K562 (cell line): ENCODE results near the gene GOSR1. TPM values are rescaled to one million over a fixed set of nuclear protein-coding genes. Genes with fewer than 3 reads are reported as not detected.

Experiments used
- CHD1 ChIP-seq: fragments of 200-600 bp; sonication (generic); IDR thresholded peaks from one replicate; pipeline ENCODE4 v1.6.1; 2012; ENCODE audit warnings: mild to moderate bottlenecking, moderate library complexity, low read length, inconsistent platforms
- CREB3 ChIP-seq: fragments of 450-650 bp; conservative IDR thresholded peaks from 2 replicates; pipeline ENCODE4 v1.6.1; 2016; ENCODE audit warnings: missing genetic modification characterization, low read depth, mild to moderate bottlenecking, missing compliant biosample characterization, moderate library complexity
- DACH1 ChIP-seq: fragments of 450-650 bp; IDR thresholded peaks from 2 replicates; pipeline ENCODE4 v1.6.1; 2018; ENCODE audit not compliant: partially characterized antibody
- IRF9 ChIP-seq: fragments of 450-650 bp; IDR thresholded peaks from 2 replicates; pipeline ENCODE4 v1.6.1; 2016; ENCODE audit warnings: missing biosample characterization, missing genetic modification characterization
- MCM5 ChIP-seq: fragments of 450-650 bp; IDR thresholded peaks from 2 replicates; pipeline ENCODE4 v1.6.1; 2016; ENCODE audit warnings: low read depth
- PHF8 ChIP-seq: fragments of 200-600 bp; sonication (generic); IDR thresholded peaks from 2 replicates; pipeline ENCODE4 v1.6.1; 2012; ENCODE audit warnings: mixed run types, mild to moderate bottlenecking, inconsistent platforms, low read length, moderate library complexity, borderline replicate concordance
- PRPF4 ChIP-seq: fragments of 200-400 bp; formaldehyde crosslinking; IDR thresholded peaks from one replicate; pipeline ENCODE4 v1.6.1; 2017; ENCODE audit warnings: low read length, low read depth, mild to moderate bottlenecking; ENCODE audit not compliant: insufficient read depth, poor library complexity, severe bottlenecking
- SMAD4 ChIP-seq: fragments of 250-450 bp; sonication (Bioruptor Pico); conservative IDR thresholded peaks from 2 replicates; pipeline ENCODE4 v1.8.0; 2021; ENCODE audit warnings: inconsistent platforms, mild to moderate bottlenecking, moderate library complexity
- TEAD4 ChIP-seq, 2 experiments: sonication (generic) in 1 of 2; formaldehyde crosslinking in 1 of 2; IDR thresholded peaks; 2 replicates each; pipeline versions ENCODE4 v1.6.1 to v1.8.0; 2012 to 2022; ENCODE audit warnings: borderline replicate concordance in 1 of 2, inconsistent platforms in 1 of 2, low read length in 1 of 2, mild to moderate bottlenecking in 1 of 2, missing genetic modification reagents in 1 of 2
- XRCC4 ChIP-seq: IDR thresholded peaks from one replicate; pipeline ENCODE4 v1.6.1; 2011; ENCODE audit not compliant: insufficient read depth, insufficient read length; ENCODE audit errors: extremely low read depth
- XRCC5 ChIP-seq: fragments of 200-400 bp; formaldehyde crosslinking; IDR thresholded peaks from 2 replicates; pipeline ENCODE4 v1.6.1; 2017; ENCODE audit warnings: low read depth, mild to moderate bottlenecking, low read length
- ZBTB5 ChIP-seq: fragments of 450-650 bp; IDR thresholded peaks from 2 replicates; pipeline ENCODE4 v1.6.1; 2017; ENCODE audit warnings: antibody characterized with exemption
- ZEB2 ChIP-seq: fragments of 450-650 bp; IDR thresholded peaks from 2 replicates; pipeline ENCODE4 v1.6.1; 2016
- ZNF197 ChIP-seq: fragments of 200-800 bp; sonication (Bioruptor generic); IDR thresholded peaks from 2 replicates; pipeline ENCODE4 v1.6.1; 2016; ENCODE audit warnings: low read depth, missing genetic modification characterization, missing compliant biosample characterization
- ZNF212 ChIP-seq: fragments of 450-650 bp; formaldehyde crosslinking; IDR thresholded peaks from 2 replicates; pipeline ENCODE4 v1.4.0; 2020; ENCODE audit warnings: mild to moderate bottlenecking
- ZNF232 ChIP-seq: sonication (generic); formaldehyde crosslinking; IDR thresholded peaks from 2 replicates; pipeline ENCODE4 v1.8.0; 2022; ENCODE audit warnings: mild to moderate bottlenecking, missing genetic modification reagents
- polyA plus RNA-seq, 8 experiments: library from polyadenylated mRNA; depleted of rRNA in 4 of 8; stranded (reverse) in 5 of 8; unstranded in 3 of 8; fragments of >200 nt; fragmentation: Nextera tagmentation in 2 of 8; fragmentation: Illumina TruSeq in 1 of 8; extraction: Ambion mirVana in 2 of 8; extraction: Trizol in 1 of 8; gene quantifications; 2 replicates each; pipeline versions ENCODE4 v1.2.1 to v1.2.3, GENCODE V29; 2011 to 2014; ENCODE audit warnings: inconsistent platforms in 1 of 8, missing spikeins in 1 of 8
- total RNA-seq, 7 experiments: library from RNA; depleted of rRNA in 6 of 7; stranded (reverse); fragments of >200 nt in 6 of 7; fragmentation: Illumina TruSeq in 2 of 7; extraction: Trizol in 2 of 7; gene quantifications; 2 replicates each; pipeline versions ENCODE4 v1.2.1 to v1.2.3, GENCODE V29; 2011 to 2021; ENCODE audit warnings: low replicate concordance in 1 of 7

Gene GOSR1
- total and polyA plus RNA-seq, 9 of the 15 experiments (the other 6 are each of a cell fraction or from before 2014, with no cell fraction given) = 17.6 to 95.5 (median 33.3) TPM

DNA sequence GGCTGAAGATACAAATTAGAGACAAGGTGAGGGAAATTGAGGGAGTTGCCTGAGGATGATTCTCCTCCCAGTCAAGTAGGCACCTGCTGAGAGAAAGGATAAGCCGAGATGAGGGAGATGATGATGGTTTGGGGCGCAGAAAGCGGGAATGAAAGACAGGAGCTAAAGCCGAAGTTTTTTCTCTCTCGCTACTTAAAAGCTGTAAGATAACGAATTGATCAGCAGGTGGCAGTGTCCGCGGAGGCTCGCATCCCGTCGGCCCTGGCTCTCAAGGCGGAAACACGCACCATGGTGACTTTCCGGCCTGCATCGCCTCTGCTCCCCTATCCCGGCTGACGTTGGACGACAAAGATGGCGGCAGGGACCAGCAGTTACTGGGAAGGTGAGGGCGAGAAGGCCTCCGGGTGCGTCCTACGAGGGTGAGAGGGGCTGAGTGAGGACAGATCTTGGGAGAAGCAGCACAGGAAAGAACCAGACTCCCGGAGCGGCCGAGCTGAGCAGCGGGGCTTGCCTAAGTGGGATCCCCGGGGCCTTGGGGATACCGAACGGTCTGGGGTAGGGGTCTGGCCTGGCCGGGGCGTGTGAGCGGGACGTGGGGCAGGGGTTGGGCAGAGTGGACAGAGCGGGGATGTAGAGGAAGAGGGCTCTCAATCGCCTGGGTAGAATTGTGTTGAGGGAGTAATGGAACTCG is at the start of gene GOSR1 (continued):
- TF ChIP-seq IRF9 (tag) (no peak), ZNF212 (no peak), MCM5 (no peak), DACH1 (peak; percentile 9), PRPF4 (no peak), CREB3 (tag) (no peak), CHD1 (peak; percentile 79), ZNF232 (CRISPR knock-in tag) (0 out of 2 replicates have a peak, but pooled peaks have one; percentile 31), SMAD4 (CRISPR knock-in tag) (no peak), ZNF197 (CRISPR knock-in tag) (no peak), ZEB2 (peak; percentile 61; the same call in 1 of the 2 replicates), TEAD4 (IDR thresholded peaks at IDR 0.05; ENCODE audit: low read length) (peak; percentile 16; the same call in 1 of the 2 replicates), TEAD4 (CRISPR knock-in tag; IDR thresholded peaks at IDR 0.05; ENCODE audit: borderline replicate concordance) (no peak), ZBTB5 (no peak), PHF8 (peak; percentile 99), XRCC5 (0 out of 2 replicates have a peak, but pooled peaks have one; percentile 47), XRCC4 (no peak)
